Stimulated activated naive CD8-positive, alpha-beta T cell treated with anti-CD3 and anti-CD28 coated beads, Interleukin-15, Interleukin-2, amounts not matched to agents 100 U/mL and 50 U/mL, for 24 hours (primary cell): ENCODE measurements around the gene TEAD3.

Source experiments
- ATAC-seq: fragments of 150-1000 bp; cut with Tn5 transposase; one replicate; pipeline ENCODE4 v1.10.0; 2021
- DNase-seq: peaks from one replicate; pipeline ENCODE4 v3.0.0; 2021

Gene TEAD3

DNA sequence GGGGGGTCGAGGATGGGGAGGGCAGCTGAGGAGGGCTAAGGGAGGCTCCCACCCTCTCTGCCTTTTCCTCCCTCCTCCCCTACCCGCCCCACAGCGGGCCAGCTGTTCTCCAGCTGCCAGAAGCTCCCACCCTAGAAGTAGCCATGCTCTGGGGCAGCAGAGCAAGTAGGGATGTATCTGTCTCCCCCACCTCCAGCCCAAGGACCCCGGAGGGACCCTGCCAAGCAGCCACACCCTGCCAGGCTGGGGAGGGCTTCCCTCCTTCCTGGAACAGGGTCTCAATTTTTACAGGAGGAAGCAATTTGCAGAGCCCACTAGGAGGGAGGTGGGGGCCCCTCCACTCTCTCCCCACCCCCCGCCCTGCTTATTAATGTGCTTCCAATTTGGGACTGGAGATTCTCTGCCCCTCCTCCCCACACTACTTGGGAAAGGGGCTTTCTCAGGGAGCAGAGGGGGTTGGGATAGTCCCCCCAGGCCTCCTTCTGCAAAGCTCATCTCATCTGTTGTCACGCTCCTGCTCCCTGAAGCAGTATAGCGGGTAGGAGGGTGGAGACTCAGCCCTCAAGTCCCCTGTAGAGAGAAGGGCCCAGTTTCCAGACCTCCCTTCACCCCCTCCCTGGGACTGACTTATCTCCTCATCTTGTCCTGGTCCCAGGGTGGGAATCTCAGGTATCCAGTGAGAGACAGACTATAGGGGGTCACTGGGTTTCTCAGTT is 4.5 kb downstream of the TEAD3 start:
- no peak for ATAC-seq

DNA sequence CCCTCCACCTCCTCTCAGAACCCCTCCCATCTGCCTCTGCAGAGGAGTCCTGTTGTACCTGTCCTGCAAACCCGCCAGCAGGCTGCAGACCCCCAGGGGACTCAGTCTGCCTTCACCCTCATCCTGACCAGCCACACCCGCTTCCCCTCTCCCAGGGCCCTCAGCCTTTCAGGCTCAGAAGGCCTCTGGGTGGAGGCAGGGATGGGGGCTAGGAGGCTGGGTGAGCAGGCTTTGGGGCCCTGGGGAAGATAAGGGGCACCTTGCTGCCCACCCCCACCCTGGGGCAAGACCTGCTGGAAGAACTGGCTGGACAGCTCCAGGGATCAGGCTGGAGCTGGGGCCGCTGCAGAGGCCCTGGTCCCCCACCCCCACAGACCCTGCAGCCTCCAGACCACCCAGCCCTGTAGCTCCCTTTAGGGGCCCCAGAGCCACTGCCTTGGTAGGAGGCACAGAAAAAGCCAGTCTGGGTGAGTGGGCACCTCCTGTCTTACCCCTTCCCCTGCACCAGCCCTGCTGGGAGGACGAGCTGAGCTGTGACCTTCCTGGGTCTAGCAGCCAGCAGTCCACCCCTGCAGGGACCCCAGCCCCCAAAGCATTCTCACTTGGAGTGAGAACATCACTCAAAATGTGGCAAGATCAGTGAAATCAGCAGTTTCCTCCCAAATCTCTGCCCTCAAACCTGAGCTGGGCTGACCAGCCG is 5.2 kb downstream of the TEAD3 start:
- ATAC-seq (no peak), DNase-seq (no peak)

More for the DNA sequence above, 4.5 kb downstream of the TEAD3 start:
- no peak for DNase-seq

GRCh38 chr6:35490821-35491557 is 5.9 kb downstream of the TEAD3 start:
- no peak for DNase-seq
- ATAC-seq = no peak

DNA sequence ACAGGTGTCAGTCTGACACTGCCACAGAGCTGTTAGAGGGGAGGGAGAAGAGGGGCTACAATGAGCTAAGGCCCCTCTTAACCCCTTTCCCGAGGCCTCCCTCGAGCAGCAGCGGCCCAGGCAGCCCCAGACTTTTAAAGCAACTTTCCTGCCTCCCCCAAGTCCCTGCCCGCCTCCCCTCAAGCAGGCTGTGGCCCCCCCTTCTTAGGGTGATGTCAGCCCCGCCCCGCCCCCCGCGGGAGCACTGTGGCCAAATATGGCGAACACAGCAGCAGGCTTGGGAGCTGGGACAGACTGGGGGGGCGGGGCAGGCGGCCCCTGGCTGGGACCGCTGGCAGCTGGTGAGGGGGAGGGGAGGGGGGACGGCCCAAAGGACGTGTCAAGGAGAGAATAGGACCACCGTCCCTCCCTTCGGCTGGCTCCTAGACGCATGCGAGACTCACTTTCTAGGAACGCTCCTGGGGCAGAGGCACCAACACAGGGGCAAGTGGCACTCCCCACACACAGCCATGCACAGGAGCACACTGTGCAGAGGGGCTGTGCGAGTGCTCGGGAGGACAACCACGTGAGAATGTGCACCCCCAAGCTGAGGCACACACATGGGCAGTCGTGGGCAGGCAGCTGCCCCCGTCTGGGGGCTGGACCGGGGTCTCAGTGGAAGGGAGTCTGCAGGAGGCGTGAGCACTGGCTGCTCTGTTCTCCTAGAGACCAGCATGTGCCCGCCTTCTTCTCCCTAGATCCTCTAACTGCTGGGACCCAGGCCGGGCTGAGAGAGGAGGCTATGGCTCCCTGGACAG is 6.7 kb downstream of the TEAD3 start:
- DNase-seq = no peak

DNA sequence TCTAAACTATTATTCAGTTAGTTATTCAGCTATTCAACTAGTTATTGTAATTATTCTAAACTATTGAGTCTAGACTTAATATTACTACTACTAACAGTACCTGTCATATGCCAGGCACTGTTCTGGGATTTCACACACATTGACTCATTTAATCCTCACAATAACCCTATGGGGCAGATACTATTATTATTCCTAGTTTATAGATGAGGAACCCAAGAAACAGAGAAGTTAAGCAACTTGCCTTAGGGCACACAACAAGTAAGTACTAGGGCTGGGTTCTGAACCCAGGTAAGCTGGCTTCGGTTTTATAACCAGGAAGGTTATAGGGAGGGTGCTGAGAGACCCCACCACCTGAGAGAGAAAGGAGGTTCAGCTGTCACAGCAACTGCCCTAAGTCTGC is 7.8 kb downstream of the TEAD3 start:
- DNase-seq (no peak), ATAC-seq (no peak)

More for the DNA sequence above, 6.7 kb downstream of the TEAD3 start:
- ATAC-seq = no peak

- DNase-seq (no peak), ATAC-seq (no peak)
These were observed 8.4 kb downstream of the TEAD3 start for GRCh38 chr6:35488517-35488862.

GRCh38 chr6:35487658-35488516 is 9.0 kb downstream of the TEAD3 start:
- ATAC-seq (no peak), DNase-seq (no peak)

- ATAC-seq (no peak), DNase-seq (no peak)
These were observed 10.6 kb downstream of the TEAD3 start for GRCh38 chr6:35486005-35486925.

- no peak for ATAC-seq
- DNase-seq = no peak
These were observed 11.4 kb downstream of the TEAD3 start for GRCh38 chr6:35485402-35485877.

- ATAC-seq = no peak
- DNase-seq = no peak
These were observed 11.9 kb downstream of the TEAD3 start for GRCh38 chr6:35484921-35485392.

DNA sequence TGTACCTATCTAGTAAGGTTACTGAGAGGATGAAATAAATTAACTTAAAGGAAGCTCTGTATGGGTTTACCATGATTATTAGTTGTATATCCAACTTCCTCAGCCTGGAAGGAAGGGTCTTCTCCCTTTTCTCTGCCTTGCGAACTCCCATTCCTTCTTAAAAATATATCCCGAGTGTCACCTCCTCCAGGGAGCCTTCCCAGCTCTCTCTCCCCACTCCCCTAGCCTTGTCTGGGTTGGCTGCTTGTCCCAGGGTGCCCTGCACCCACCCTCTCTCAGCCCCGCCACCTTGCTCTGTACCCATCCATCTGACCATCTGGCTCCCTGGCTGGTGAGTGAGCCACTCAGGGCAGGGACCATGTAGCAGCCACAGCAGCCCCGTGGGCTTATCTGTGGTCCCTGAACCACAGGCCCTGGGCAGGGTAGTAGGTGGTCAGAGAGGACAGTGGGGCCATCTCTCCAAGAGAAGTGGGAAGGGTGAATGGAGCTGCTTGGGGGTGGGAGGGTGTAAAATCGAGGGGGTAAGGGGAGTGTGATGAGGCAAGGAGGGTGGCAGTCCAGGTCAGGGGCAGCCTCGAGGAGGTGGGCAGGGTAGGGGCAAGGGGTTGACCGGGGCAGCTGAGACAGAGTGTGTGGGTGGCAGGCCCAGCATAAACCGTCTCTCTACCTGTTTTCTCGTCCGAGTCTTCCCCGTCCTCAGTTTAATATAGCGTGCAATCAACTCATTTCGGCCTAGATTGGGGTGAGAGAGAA is 12.8 kb downstream of the TEAD3 start:
- ATAC-seq (no peak), DNase-seq (no peak)

GRCh38 chr6:35483490-35483889 is 13.4 kb downstream of the TEAD3 start:
- no peak for ATAC-seq
- DNase-seq = no peak

DNA sequence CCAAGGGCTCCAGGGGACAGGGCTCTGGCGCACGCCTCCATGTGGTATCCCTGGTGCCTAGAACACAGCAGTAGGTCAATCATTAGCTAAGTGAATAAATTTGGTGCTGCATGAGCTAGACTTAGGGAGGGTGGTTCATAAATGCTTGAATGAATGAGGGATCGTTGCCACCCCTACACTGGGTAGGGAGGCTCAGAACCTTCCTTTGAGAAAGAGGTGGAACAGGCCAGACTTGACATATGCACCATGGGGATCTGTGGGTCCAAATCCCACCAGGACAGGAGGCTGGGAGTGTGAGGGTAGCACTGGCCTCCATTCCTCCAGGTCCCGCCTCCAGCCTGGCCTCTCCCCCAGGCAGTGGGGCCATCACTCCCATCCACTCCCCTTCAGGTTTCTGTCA is 13.8 kb downstream of the TEAD3 start:
- ATAC-seq (no peak), DNase-seq (no peak)

- DNase-seq (no peak), ATAC-seq (no peak)
These were observed 15.7 kb downstream of the TEAD3 start for GRCh38 chr6:35481226-35481625.

DNA sequence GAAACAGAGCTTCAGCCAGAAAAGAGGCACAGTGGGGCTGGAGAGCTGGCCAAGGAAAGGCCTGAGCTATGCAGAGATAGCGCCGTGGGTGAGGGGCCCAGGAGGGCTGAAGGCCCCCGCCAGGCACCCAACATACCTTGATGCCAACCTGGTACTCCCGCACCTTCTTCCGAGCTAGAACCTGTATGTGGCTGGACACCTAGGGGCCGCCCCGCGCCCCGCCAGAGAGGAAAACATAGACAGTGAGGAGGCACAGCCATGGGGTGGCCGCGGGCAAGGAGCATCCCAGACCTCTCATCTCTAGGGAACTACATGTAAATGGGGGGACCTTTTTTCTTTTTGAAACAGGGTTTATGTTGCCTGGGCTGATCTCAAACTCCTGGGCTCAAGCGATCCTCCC is 16.7 kb downstream of the TEAD3 start:
- DNase-seq (no peak), ATAC-seq (no peak)

DNA sequence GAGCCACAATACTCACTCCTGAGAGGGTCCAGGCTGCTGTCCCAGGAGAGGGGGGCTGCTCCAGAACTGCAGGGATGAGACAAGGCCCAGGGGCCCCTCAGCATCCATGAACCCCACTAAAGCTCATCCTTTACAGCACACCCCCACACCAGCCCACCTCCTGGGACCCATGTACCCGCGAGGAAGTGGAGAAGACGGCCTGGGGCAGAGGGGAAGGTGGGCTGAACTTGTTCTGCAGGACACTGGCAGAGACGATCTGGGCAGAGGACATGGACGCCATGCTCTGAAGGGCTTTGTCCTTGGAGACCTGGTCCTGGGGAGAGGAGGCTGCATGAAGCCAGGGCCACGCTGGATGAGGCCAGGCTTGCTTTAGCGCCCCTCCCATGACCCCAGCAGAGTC is 18.6 kb downstream of the TEAD3 start:
- ATAC-seq (no peak), DNase-seq (no peak)

- ATAC-seq (no peak), DNase-seq (no peak)
These were observed 19.2 kb downstream of the TEAD3 start for GRCh38 chr6:35477551-35478179.

DNA sequence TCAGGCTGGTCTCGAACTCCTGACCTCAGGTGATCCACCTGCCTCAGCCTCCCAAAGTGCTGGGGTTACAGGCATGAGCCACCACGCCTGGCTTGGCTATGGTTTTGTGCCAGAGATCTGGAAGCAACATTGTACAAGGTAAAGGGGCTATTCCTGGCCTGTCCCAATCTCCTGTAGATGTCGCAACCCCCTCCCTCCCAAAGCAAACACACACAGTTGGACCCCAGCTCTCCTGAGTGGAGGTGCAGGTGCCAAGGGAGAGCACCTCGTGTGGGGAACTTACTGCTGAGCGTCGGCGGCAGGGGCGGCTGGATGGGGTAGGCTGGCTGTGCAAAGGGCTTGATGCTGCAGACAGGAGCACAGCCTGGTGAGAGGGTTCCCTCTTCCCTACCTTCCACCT is 19.9 kb downstream of the TEAD3 start:
- ATAC-seq (no peak), DNase-seq (no peak)

GRCh38 chr6:35476004-35476403 is 20.9 kb downstream of the TEAD3 start:
- DNase-seq (no peak), ATAC-seq (no peak)
